ENCODE results near the gene PLEKHO1.
"Not testable (repeated sequence)": the region's sequence is repeated elsewhere in the genome, so short reads cannot be mapped to it uniquely, and the experiment has no call there.

The PLEKHO1 gene

DNA sequence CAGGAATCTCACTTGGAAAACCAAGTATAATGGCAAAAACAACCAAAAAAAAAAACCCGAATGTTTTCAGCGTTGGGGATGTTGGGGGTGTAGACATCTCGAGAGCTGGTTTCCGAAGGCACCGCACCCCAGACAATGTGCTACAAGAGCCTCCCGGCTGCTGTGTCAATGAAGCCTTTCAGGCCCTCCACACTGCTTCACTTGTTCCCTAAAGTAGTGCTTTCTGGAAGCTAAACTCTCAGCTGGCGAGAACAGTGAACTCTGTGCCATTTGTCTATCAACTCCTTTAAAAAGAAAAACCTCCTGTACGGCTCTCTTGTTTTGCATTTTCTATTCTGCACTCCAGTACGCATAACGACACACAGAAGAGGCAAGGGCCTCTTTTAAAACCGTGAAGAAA, 32.5 kb downstream of the PLEKHO1 start:
- no peak overlapping the region for H3K27ac Mint-ChIP-seq
- no peaks in the 10 kb centered on the region for H3K9me3 Mint-ChIP-seq
- peaks cover 4% of the 10 kb centered on the region for H3K27me3 Mint-ChIP-seq (ENCODE audit: low read depth)
- H3K36me3 Mint-ChIP-seq (ENCODE audit: low read depth): no peaks in the 10 kb centered on the region
- H3K4me1 Mint-ChIP-seq: peaks cover 3% of the 10 kb centered on the region
- TF ChIP-seq, protein P1, sequence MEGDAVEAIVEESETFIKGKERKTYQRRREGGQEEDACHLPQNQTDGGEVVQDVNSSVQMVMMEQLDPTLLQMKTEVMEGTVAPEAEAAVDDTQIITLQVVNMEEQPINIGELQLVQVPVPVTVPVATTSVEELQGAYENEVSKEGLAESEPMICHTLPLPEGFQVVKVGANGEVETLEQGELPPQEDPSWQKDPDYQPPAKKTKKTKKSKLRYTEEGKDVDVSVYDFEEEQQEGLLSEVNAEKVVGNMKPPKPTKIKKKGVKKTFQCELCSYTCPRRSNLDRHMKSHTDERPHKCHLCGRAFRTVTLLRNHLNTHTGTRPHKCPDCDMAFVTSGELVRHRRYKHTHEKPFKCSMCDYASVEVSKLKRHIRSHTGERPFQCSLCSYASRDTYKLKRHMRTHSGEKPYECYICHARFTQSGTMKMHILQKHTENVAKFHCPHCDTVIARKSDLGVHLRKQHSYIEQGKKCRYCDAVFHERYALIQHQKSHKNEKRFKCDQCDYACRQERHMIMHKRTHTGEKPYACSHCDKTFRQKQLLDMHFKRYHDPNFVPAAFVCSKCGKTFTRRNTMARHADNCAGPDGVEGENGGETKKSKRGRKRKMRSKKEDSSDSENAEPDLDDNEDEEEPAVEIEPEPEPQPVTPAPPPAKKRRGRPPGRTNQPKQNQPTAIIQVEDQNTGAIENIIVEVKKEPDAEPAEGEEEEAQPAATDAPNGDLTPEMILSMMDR (IDR thresholded peaks at IDR 0.05; ENCODE audit: unreplicated experiment in 3 of 3): no peak
- H3K4me3 Mint-ChIP-seq: no peak overlapping the region

DNA sequence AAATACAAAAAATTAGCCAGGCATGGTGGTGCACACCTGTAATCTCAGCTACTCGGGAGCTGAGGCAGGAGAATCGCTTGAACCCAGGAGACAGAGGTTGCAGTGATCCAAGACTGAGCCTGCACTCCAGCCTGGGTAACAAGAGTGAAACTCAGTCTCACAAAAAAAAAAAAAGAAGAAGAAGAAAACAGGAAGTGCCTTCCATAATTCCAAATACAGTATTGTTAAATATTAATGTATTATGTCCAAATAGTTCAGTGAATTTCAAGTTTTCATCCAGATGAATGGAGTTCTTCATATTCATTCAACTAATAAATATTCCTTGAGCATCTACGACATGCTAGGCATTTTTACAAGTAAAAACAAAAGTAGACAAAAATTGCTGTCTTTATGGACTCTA, 33.3 kb downstream of the PLEKHO1 start:
- H3K4me1 Mint-ChIP-seq: peaks cover 9% of the 10 kb centered on the region
- TF ChIP-seq, protein P1 (IDR thresholded peaks at IDR 0.05; ENCODE audit: unreplicated experiment in 3 of 3): no peak
- H3K27me3 Mint-ChIP-seq (ENCODE audit: low read depth): peaks cover 8% of the 10 kb centered on the region
- H3K36me3 Mint-ChIP-seq (ENCODE audit: low read depth): no peaks in the 10 kb centered on the region
- no peak overlapping the region for H3K27ac Mint-ChIP-seq
- no peaks in the 10 kb centered on the region for H3K9me3 Mint-ChIP-seq
- H3K4me3 Mint-ChIP-seq: no peak overlapping the region

DNA sequence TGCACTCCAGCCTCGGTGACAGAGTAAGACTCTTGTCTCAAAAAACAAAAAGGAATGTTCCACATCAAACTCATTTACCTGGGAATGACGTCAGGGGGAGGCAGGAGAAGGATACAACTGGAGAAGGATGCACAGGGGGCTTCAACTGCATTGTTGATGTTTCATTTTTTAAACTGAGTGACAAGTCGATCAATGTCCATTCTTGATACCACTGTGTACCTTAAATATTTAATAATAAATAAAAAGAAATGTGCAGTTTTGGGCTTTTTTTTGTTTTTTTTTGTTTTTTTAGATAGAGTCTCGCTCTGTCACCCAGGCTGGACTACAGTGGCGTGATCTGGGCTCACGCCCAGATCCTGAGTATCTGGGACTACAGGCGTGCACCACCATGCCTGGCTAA, 35.8 kb downstream of the PLEKHO1 start:
- no peak overlapping the region for H3K4me3 Mint-ChIP-seq
- peaks cover 9% of the 10 kb centered on the region for H3K4me1 Mint-ChIP-seq
- H3K9me3 Mint-ChIP-seq: no peaks in the 10 kb centered on the region

DNA sequence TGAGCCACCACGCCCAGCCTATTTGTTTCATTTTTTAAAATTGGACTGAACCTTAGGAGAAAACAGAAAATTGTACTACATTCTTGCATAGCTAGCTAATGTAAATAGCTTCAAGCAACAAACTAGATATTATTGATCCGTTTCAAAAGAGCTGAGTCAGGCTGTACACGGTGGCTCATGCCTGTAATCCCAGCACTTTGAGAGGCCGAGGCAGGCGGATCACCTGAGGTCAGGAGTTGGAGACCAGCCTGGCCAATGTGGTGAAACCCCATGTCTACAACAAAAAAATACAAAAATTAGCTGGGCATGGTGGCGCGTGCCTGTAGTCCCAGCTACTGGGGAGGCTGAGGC, 36.7 kb downstream of the PLEKHO1 start:
- not testable (repeated sequence) for H3K27ac Mint-ChIP-seq; H3K36me3 Mint-ChIP-seq (ENCODE audit: low read depth); H3K4me1 Mint-ChIP-seq; H3K27me3 Mint-ChIP-seq (ENCODE audit: low read depth); H3K4me3 Mint-ChIP-seq; H3K9me3 Mint-ChIP-seq

More for the DNA sequence above, 35.8 kb downstream of the PLEKHO1 start:
- peaks cover 8% of the 10 kb centered on the region for H3K27me3 Mint-ChIP-seq (ENCODE audit: low read depth)
- no peak overlapping the region for H3K27ac Mint-ChIP-seq
- H3K36me3 Mint-ChIP-seq (ENCODE audit: low read depth): no peaks in the 10 kb centered on the region
- TF ChIP-seq, protein P1 (IDR thresholded peaks at IDR 0.05; ENCODE audit: unreplicated experiment in 3 of 3): no peak

DNA sequence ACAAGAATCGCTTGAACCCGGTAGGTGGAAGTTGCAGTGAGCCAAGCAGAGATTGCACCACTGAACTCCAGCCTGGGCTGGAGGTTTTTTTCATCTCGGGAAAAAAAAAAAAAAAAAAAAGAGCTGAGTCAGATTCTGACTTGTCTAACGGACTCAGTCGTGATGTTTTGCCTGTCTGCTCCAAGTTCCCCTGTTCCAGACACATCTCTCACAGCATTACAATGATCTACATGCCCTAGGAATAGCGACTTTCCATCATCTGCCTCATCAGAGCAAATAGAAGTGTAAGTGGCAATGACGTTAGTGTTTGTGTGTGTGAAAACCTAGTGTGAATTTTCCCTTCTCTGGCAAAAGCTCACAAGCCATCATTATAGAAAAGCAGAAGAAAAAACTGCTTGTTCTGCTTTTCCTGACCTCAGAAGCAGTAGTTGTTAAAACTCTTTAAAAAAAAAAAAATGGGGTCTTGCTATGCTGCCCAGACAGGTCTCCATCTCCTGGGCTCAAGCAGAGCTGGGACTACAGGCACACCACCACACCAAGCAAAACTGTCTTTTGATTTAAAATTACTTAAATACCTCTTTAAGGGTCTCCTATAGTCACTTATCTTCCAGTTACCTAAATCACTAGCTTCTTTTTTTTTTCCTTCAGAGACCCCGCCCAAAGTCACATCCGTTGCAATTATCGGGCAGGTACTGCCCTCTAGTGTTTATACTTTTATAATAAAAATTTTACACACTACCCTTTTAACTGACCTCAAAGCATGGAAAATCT, 37.3 kb downstream of the PLEKHO1 start:
- H3K9me3 Mint-ChIP-seq: no peaks in the 10 kb centered on the region
- peaks cover 8% of the 10 kb centered on the region for H3K27me3 Mint-ChIP-seq (ENCODE audit: low read depth)
- H3K27ac Mint-ChIP-seq: peak overlapping the region in 1 of 3 experiments; percentile 9
- no peak overlapping the region for H3K4me3 Mint-ChIP-seq
- no peaks in the 10 kb centered on the region for H3K36me3 Mint-ChIP-seq (ENCODE audit: low read depth)
- H3K4me1 Mint-ChIP-seq: peaks cover 10% of the 10 kb centered on the region
- TF ChIP-seq, protein P1 (IDR thresholded peaks at IDR 0.05; ENCODE audit: unreplicated experiment in 3 of 3): peak; percentile 60 to 68 (median 67)

DNA sequence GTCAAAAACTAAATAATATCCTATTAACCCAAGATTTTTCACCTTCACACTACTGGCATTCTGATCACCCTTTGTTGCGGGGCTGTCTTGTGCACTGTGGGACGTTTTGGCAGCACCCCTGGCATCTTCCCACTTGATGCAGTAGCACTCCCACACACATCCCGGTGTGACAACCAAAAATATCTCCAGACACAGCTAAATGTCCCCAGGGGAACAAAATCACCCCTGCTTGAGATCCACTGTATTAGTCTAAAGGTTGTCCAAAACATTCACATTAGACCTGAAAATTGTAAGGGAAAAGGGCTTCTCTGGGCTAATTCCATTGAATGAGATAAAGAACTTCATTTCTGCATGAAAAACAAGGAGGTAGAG, 37.8 kb downstream of the PLEKHO1 start:
- TF ChIP-seq, protein P1 (IDR thresholded peaks at IDR 0.05; ENCODE audit: unreplicated experiment in 3 of 3): peak in 1 of 3 experiments; percentile 24
- Mint-ChIP-seq H3K27ac (peak overlapping the region in 1 of 3 experiments; percentile 9), H3K36me3 (ENCODE audit: low read depth) (no peaks in the 10 kb centered on the region), H3K4me3 (no peak overlapping the region), H3K27me3 (ENCODE audit: low read depth) (peaks cover 8% of the 10 kb centered on the region), H3K4me1 (peaks cover 14% of the 10 kb centered on the region), H3K9me3 (no peaks in the 10 kb centered on the region)
